GM12878 (cell line): ENCODE measurements around the gene TSC2. TPM values are rescaled to one million over a fixed set of nuclear protein-coding genes. Genes with fewer than 3 reads are reported as not detected.

Experiments
- ATAC-seq: fragments of 200-7000 bp; cut with Tn5 transposase; 3 replicates; pipeline ENCODE4 v1.9.1; 2020; ENCODE audit warnings: mild to moderate bottlenecking, moderate library complexity
- BruUV-seq: library from RNA; stranded (reverse); fragments of 400-500 nt; replicated peaks from 2 replicates; lab custom pipeline; 2021; lab: Mats Ljungman, UMichigan
- CTCF ChIA-PET: fragments of 300-600 bp; sonication (Branson Sonifier 250); formaldehyde crosslinking; extraction: SDS; loops from one replicate; lab custom pipeline; 2021; ENCODE audit warnings: inconsistent platforms; lab: Yijun Ruan, JAX
- POLR2A ChIA-PET: fragments of 350-600 bp; formaldehyde crosslinking; extraction: SDS; loops from one replicate; lab custom pipeline; 2021; ENCODE audit warnings: inconsistent platforms; lab: Charles Lee
- RAD21 ChIA-PET: fragments of 300-600 bp; sonication (Branson Sonifier 250); formaldehyde crosslinking; loops from one replicate; lab custom pipeline; 2023; ENCODE audit warnings: antibody characterized with exemption; ENCODE audit not compliant: unreplicated experiment; lab: Charles Lee
- SMC1A ChIA-PET: fragments of 300-600 bp; sonication (Branson Sonifier 250); formaldehyde crosslinking; loops from one replicate; lab custom pipeline; 2023; ENCODE audit not compliant: unreplicated experiment, uncharacterized antibody; lab: Charles Lee
- DNase-seq: peaks from one replicate; pipeline ENCODE4 v3.0.0-alpha.2; 2011; ENCODE audit warnings: low read depth, low spot score
- FAIRE-seq: peaks from 3 replicates; lab custom pipeline; 2011; peaks lifted over from hg19 to GRCh38; lab: Jason Lieb, UNC
- H2AFZ ChIP-seq: 2 replicates; pipeline ENCODE4 v1.6.0; 2011; ENCODE audit warnings: low read depth, low read length, control low read depth; ENCODE audit not compliant: control insufficient read depth
- H3K27ac ChIP-seq: 2 replicates; pipeline ENCODE4 v1.5.1; 2011; ENCODE audit warnings: control low read depth; ENCODE audit not compliant: control insufficient read depth, insufficient read depth
- H3K27me3 ChIP-seq, 2 experiments: replicated peaks in 1 of 2; 2 replicates each; pipeline versions ENCODE4 v1.6.0 to v1.6.1; 2011; ENCODE audit warnings: low read length in 1 of 2; ENCODE audit not compliant: control insufficient read depth in 2 of 2, insufficient read depth in 2 of 2
- H3K36me3 ChIP-seq, 2 experiments: 2 replicates each; pipeline ENCODE4 v1.5.1; 2011; ENCODE audit warnings: low read length in 1 of 2; ENCODE audit not compliant: control insufficient read depth in 2 of 2, insufficient read depth in 2 of 2
- H3K4me1 ChIP-seq: 2 replicates; pipeline ENCODE4 v1.6.1; 2011; ENCODE audit warnings: mild to moderate bottlenecking, low read length, moderate library complexity, mixed read lengths; ENCODE audit not compliant: control insufficient read depth, insufficient read depth
- H3K4me2 ChIP-seq: 2 replicates; pipeline ENCODE4 v1.6.0; 2011; ENCODE audit warnings: control low read depth; ENCODE audit not compliant: control insufficient read depth, insufficient read depth
- H3K4me3 ChIP-seq: fragments of 200-600 bp; sonication (generic); 2 replicates; pipeline ENCODE4 v1.5.1; 2016
- H3K79me2 ChIP-seq: 2 replicates; pipeline ENCODE4 v1.6.0; 2011; ENCODE audit warnings: low read length; ENCODE audit not compliant: control insufficient read depth, insufficient read depth
- H3K9ac ChIP-seq: 2 replicates; pipeline ENCODE4 v1.8.0; 2011; ENCODE audit warnings: low read length, control low read depth, mixed read lengths; ENCODE audit not compliant: control insufficient read depth, insufficient read depth
- H3K9me3 ChIP-seq: replicated peaks from 3 replicates; pipeline ENCODE4 v1.5.1; 2011; ENCODE audit warnings: mild to moderate bottlenecking, low read length; ENCODE audit not compliant: control insufficient read depth, insufficient read depth
- H4K20me1 ChIP-seq: 2 replicates; pipeline ENCODE4 v1.6.0; 2011; ENCODE audit not compliant: control insufficient read depth, insufficient read depth
- BACH1 ChIP-seq: fragments of 450-650 bp; IDR thresholded peaks from 2 replicates; pipeline ENCODE4 v1.6.1; 2017; ENCODE audit warnings: mild to moderate bottlenecking, borderline replicate concordance
- CEBPZ ChIP-seq: fragments of 150-350 bp; IDR thresholded peaks from 2 replicates; pipeline ENCODE4 v1.6.1; 2016; ENCODE audit warnings: low read depth, low read length
- HDAC2 ChIP-seq: fragments of 200-600 bp; sonication (generic); IDR thresholded peaks from 2 replicates; pipeline ENCODE4 v1.6.1; 2017
- NBN ChIP-seq: fragments of 450-650 bp; IDR thresholded peaks from 2 replicates; pipeline ENCODE4 v1.6.1; 2016
- PAX8 ChIP-seq: fragments of 450-650 bp; IDR thresholded peaks from 2 replicates; pipeline ENCODE4 v1.6.1; 2017; ENCODE audit warnings: mild to moderate bottlenecking, moderate library complexity
- RAD51 ChIP-seq: fragments of 450-650 bp; IDR thresholded peaks from 2 replicates; pipeline ENCODE4 v1.6.1; 2016; ENCODE audit warnings: moderate library complexity, mild to moderate bottlenecking, inconsistent platforms
- RB1 ChIP-seq: fragments of 450-650 bp; formaldehyde crosslinking; IDR thresholded peaks from 2 replicates; pipeline ENCODE4 v1.6.1; 2017; ENCODE audit warnings: mild to moderate bottlenecking, borderline replicate concordance
- SMAD1 ChIP-seq: fragments of 450-650 bp; IDR thresholded peaks from 2 replicates; pipeline ENCODE4 v1.6.1; 2018; ENCODE audit warnings: mild to moderate bottlenecking, low read depth; ENCODE audit not compliant: partially characterized antibody
- SUZ12 ChIP-seq: fragments of 200-600 bp; sonication (generic); IDR thresholded peaks from one replicate; pipeline ENCODE4 v1.6.1; 2018; ENCODE audit warnings: antibody characterized with exemption, mild to moderate bottlenecking; ENCODE audit not compliant: unreplicated experiment
- TCF3 ChIP-seq: IDR thresholded peaks from 2 replicates; pipeline ENCODE4 v1.6.1; 2012; ENCODE audit warnings: low read depth, mild to moderate bottlenecking, low read length, borderline replicate concordance; ENCODE audit not compliant: insufficient read depth
- ZBTB33 ChIP-seq: fragments of 450-650 bp; IDR thresholded peaks from 2 replicates; pipeline ENCODE4 v1.6.1; 2017; ENCODE audit warnings: mild to moderate bottlenecking
- ZNF592 ChIP-seq: fragments of 450-650 bp; IDR thresholded peaks from 2 replicates; pipeline ENCODE4 v1.6.1; 2017; ENCODE audit warnings: mild to moderate bottlenecking, moderate library complexity
- WGBS: methylation state at CpG from one replicate; pipeline ENCODE4 v1.1.6; 2016; ENCODE audit warnings: low lambda C conversion rate; ENCODE audit not compliant: insufficient replicate concordance, insufficient coverage; ENCODE audit errors: missing lambda C conversion rate; 5-methylcytosine and 5-hydroxymethylcytosine counted together
- in situ Hi-C: fragments of 300-500 bp; cut with MboI; formaldehyde crosslinking; loops from 9 replicates; pipeline ENCODE4 v1.14.3; 2018; ENCODE audit warnings: mixed read lengths
- intact Hi-C: fragments of 100-400 bp; cut with micrococcal nuclease; formaldehyde crosslinking; loops from one replicate; pipeline ENCODE4 v1.14.2; 2022; ENCODE audit not compliant: unreplicated experiment
- polyA plus RNA-seq, 11 experiments: library from polyadenylated mRNA; depleted of rRNA in 4 of 11; unstranded in 6 of 11; stranded (reverse) in 5 of 11; fragments of >200 nt; fragmentation: Nextera tagmentation in 4 of 11; fragmentation: Illumina TruSeq in 1 of 11; extraction: Ambion mirVana in 4 of 11; extraction: Trizol in 1 of 11; gene quantifications; 1 replicate in 1 of 11; 2 replicates in 10 of 11; pipeline versions ENCODE4 v1.2.1 to v1.2.3, GENCODE V29; 2011 to 2016; ENCODE audit warnings: inconsistent platforms in 2 of 11, missing spikeins in 2 of 11, low read depth in 1 of 11
- total RNA-seq, 4 experiments: library from RNA; depleted of rRNA in 3 of 4; stranded (reverse); fragments of >200 nt in 3 of 4; fragmentation: Illumina TruSeq in 1 of 4; extraction: Trizol in 1 of 4; gene quantifications; 2 replicates each; pipeline versions ENCODE4 v1.2.1 to v1.2.3, GENCODE V29; 2013 to 2021

The TSC2 gene
- total and polyA plus RNA-seq, 10 of the 15 experiments (the other 5 are each of a cell fraction or from before 2014, with no cell fraction given), result 1.6 to 77.0 (median 21.6) TPM

GRCh38 chr16:2029350-2029749, 18.4 kb upstream of the TSC2 start:
- ChIA-PET RAD21 (no interaction called here), SMC1A (interaction anchor here (0.9 kb wide), 1 partner anchor 111 kb away, joined by 4 read pairs; no protein-coding TSS in a partner anchor), CTCF (no interaction called here), POLR2A (no interaction called here)
- no peak for ATAC-seq
- H3K79me2 ChIP-seq, result no peaks in the 10 kb centered on the region
- H3K27me3 ChIP-seq, result peaks cover 11 to 13% of the 10 kb centered on the region in 2 experiments
- H3K36me3 ChIP-seq, result no peaks in the 10 kb centered on the region
- DNase-seq, result no peak
- no TSS peak for BruUV-seq
- 58% methylated on average over 16 of the region's 22 CpGs for WGBS
- no peak for TF ChIP-seq HDAC2
- no peak for TF ChIP-seq BACH1
- no peak for TF ChIP-seq NBN
- TF ChIP-seq CEBPZ, result no peak
- no peak for TF ChIP-seq SUZ12
- no peak for TF ChIP-seq ZBTB33
- TF ChIP-seq RAD51, result no peak
- no peak for TF ChIP-seq RB1
- no peak for TF ChIP-seq TCF3
- TF ChIP-seq SMAD1, result no peak
- TF ChIP-seq ZNF592, result no peak
- no peak for TF ChIP-seq PAX8
- peaks cover 5% of the 10 kb centered on the region; the same call in 1 of the 2 replicates for H4K20me1 ChIP-seq
- no peaks in the 10 kb centered on the region for H3K9me3 ChIP-seq
- H3K4me1 ChIP-seq, result no peaks in the 10 kb centered on the region
- no peak overlapping the region for H2AFZ ChIP-seq
- no peak overlapping the region for H3K27ac ChIP-seq
- in situ Hi-C loops, result no loop called here
- no peak overlapping the region for H3K9ac ChIP-seq
- no peak overlapping the region for H3K4me3 ChIP-seq
- intact Hi-C loops, result no loop called here
- no peak overlapping the region for H3K4me2 ChIP-seq
- no peak for FAIRE-seq
